ENCODE measurements around the gene KCNH1. TPM values are rescaled to one million over a fixed set of nuclear protein-coding genes. Genes with fewer than 3 reads are reported as not detected.
"Not testable (repeated sequence)": the region's sequence is repeated elsewhere in the genome, so short reads cannot be mapped to it uniquely, and the experiment has no call there.

KCNH1 gene
- polyA plus RNA-seq, 1 experiment, result 3.5 TPM

GRCh38 chr1:211091867-211092266, 42.1 kb downstream of the KCNH1 start:
- DNase-seq (ENCODE audit: low read depth), result no peak
- POLR2A ChIA-PET, result interaction anchor here (0.6 kb wide), 1 partner anchor 63 kb away, joined by 3 read pairs; no protein-coding TSS in a partner anchor
- no peak for TF ChIP-seq CTCF (IDR thresholded peaks at IDR 0.05; ENCODE audit: insufficient read depth, low read depth, low read length)
- no peak overlapping the region for H3K4me3 ChIP-seq (ENCODE audit: low read depth, low read length)
- no peaks in the 10 kb centered on the region for H3K36me3 ChIP-seq (ENCODE audit: control insufficient read depth, insufficient read depth, low read length)
- no peaks in the 10 kb centered on the region for H3K27me3 ChIP-seq (ENCODE audit: control insufficient read depth, insufficient read depth, low read length)
- CTCF ChIA-PET, result interaction anchor here (1.2 kb wide), 1 partner anchor 12 kb away, joined by 4 read pairs; no protein-coding TSS in a partner anchor

- no peak for DNase-seq (ENCODE audit: low read depth)
- CTCF ChIA-PET, result interaction anchor here (0.6 kb wide), 1 partner anchor 495 kb away, joined by 3 read pairs; no protein-coding TSS in a partner anchor
- no peak for TF ChIP-seq CTCF (IDR thresholded peaks at IDR 0.05; ENCODE audit: insufficient read depth, low read depth, low read length)
- POLR2A ChIA-PET, result no interaction called here
- Histone ChIP-seq H3K4me3 (ENCODE audit: low read depth, low read length) (no peak overlapping the region), H3K27me3 (ENCODE audit: control insufficient read depth, insufficient read depth, low read length) (no peaks in the 10 kb centered on the region), H3K36me3 (ENCODE audit: control insufficient read depth, insufficient read depth, low read length) (no peaks in the 10 kb centered on the region)
Measured at GRCh38 chr1:211089536-211089935, 44.4 kb downstream of the KCNH1 start.

- no peak overlapping the region for H3K4me3 ChIP-seq (ENCODE audit: low read depth, low read length)
- H3K36me3 ChIP-seq (ENCODE audit: control insufficient read depth, insufficient read depth, low read length), result no peaks in the 10 kb centered on the region
- TF ChIP-seq CTCF (IDR thresholded peaks at IDR 0.05; ENCODE audit: insufficient read depth, low read depth, low read length), result no peak
- ChIA-PET POLR2A (no interaction called here), CTCF (no interaction called here)
- H3K27me3 ChIP-seq (ENCODE audit: control insufficient read depth, insufficient read depth, low read length), result no peaks in the 10 kb centered on the region
- DNase-seq (ENCODE audit: low read depth), result no peak
Measured at GRCh38 chr1:211088156-211088555, 45.8 kb downstream of the KCNH1 start.

GRCh38 chr1:211082824-211083223, 51.1 kb downstream of the KCNH1 start:
- ChIA-PET POLR2A (no interaction called here), CTCF (no interaction called here)
- Histone ChIP-seq H3K36me3 (ENCODE audit: control insufficient read depth, insufficient read depth, low read length) (no peaks in the 10 kb centered on the region), H3K27me3 (ENCODE audit: control insufficient read depth, insufficient read depth, low read length) (no peaks in the 10 kb centered on the region), H3K4me3 (ENCODE audit: low read depth, low read length) (no peak overlapping the region)
- no peak for TF ChIP-seq CTCF (IDR thresholded peaks at IDR 0.05; ENCODE audit: insufficient read depth, low read depth, low read length)
- DNase-seq (ENCODE audit: low read depth), result no peak

GRCh38 chr1:211081447-211081846, 52.5 kb downstream of the KCNH1 start:
- CTCF ChIA-PET; DNase-seq (ENCODE audit: low read depth); H3K4me3 ChIP-seq (ENCODE audit: low read depth, low read length); POLR2A ChIA-PET; H3K36me3 ChIP-seq (ENCODE audit: control insufficient read depth, insufficient read depth, low read length); H3K27me3 ChIP-seq (ENCODE audit: control insufficient read depth, insufficient read depth, low read length): not testable (repeated sequence)

- Histone ChIP-seq H3K36me3 (ENCODE audit: control insufficient read depth, insufficient read depth, low read length) (no peaks in the 10 kb centered on the region), H3K27me3 (ENCODE audit: control insufficient read depth, insufficient read depth, low read length) (no peaks in the 10 kb centered on the region), H3K4me3 (ENCODE audit: low read depth, low read length) (no peak overlapping the region)
- CTCF ChIA-PET, result interaction anchor here (1.3 kb wide), 1 partner anchor 14 kb away, joined by 4 read pairs; no protein-coding TSS in a partner anchor
- no peak for TF ChIP-seq CTCF (IDR thresholded peaks at IDR 0.05; ENCODE audit: insufficient read depth, low read depth, low read length)
- POLR2A ChIA-PET, result no interaction called here
- peak; percentile 6 for DNase-seq (ENCODE audit: low read depth)
Measured at GRCh38 chr1:211068976-211069375, 65.0 kb downstream of the KCNH1 start.

Measured in BJ (cell line).